Esophagus muscularis mucosa (tissue), 3 donors: ENCODE data around the gene TC2N.

Source experiments
- POLR2A ChIP-seq: fragments of 450-650 bp; IDR thresholded peaks from one replicate; pipeline ENCODE4 v1.6.1; 2017; ENCODE audit warnings: antibody characterized with exemption, moderate library complexity, mild to moderate bottlenecking, low read depth
- POLR2AphosphoS5 ChIP-seq, 2 donors: sonication (generic); formaldehyde crosslinking; IDR thresholded peaks; one replicate each; pipeline ENCODE4 v1.6.1; 2017; ENCODE audit warnings: antibody characterized with exemption in 2 of 2
- TF ChIP-seq, protein P1 (sequence below), 3 experiments: fragments of 200-600 bp in 2 of 3; fragments of 450-650 bp in 1 of 3; sonication (generic) in 2 of 3; IDR thresholded peaks; one replicate each; pipeline ENCODE4 v1.5.1; 2017 to 2019; ENCODE audit warnings: antibody characterized with exemption in 3 of 3, mild to moderate bottlenecking in 2 of 3, moderate library complexity in 1 of 3

- TF ChIP-seq POLR2AphosphoS5 (IDR thresholded peaks at IDR 0.05), result no peak
- no peak for TF ChIP-seq POLR2A
- TF ChIP-seq, protein P1, sequence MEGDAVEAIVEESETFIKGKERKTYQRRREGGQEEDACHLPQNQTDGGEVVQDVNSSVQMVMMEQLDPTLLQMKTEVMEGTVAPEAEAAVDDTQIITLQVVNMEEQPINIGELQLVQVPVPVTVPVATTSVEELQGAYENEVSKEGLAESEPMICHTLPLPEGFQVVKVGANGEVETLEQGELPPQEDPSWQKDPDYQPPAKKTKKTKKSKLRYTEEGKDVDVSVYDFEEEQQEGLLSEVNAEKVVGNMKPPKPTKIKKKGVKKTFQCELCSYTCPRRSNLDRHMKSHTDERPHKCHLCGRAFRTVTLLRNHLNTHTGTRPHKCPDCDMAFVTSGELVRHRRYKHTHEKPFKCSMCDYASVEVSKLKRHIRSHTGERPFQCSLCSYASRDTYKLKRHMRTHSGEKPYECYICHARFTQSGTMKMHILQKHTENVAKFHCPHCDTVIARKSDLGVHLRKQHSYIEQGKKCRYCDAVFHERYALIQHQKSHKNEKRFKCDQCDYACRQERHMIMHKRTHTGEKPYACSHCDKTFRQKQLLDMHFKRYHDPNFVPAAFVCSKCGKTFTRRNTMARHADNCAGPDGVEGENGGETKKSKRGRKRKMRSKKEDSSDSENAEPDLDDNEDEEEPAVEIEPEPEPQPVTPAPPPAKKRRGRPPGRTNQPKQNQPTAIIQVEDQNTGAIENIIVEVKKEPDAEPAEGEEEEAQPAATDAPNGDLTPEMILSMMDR (IDR thresholded peaks at IDR 0.05), result no peak
These were observed 61.7 kb downstream of the TC2N start for GRCh38 chr14:91805659-91806058.
